DOHH2 (cell line): ENCODE data around the gene PADI3.

Source experiments
- CTCF ChIP-seq: fragments of 200-600 bp; sonication (generic); IDR thresholded peaks from one replicate; pipeline ENCODE4 v1.5.1; 2014; ENCODE audit warnings: antibody characterized with exemption, mild to moderate bottlenecking, low read depth, low read length; ENCODE audit not compliant: poor library complexity, severe bottlenecking
- EZH2phosphoT487 ChIP-seq: fragments of 200-600 bp; sonication (generic); IDR thresholded peaks from 2 replicates; pipeline ENCODE4 v1.6.1; 2017; ENCODE audit warnings: borderline replicate concordance, mild to moderate bottlenecking, antibody characterized with exemption, low read length, moderate library complexity, mixed read lengths

- TF ChIP-seq CTCF (no peak), EZH2phosphoT487 (no peak)
These were observed 80.7 kb downstream of the PADI3 start for GRCh38 chr1:17329610-17330009.
